COLO668 (cell line): ENCODE data around the gene PRM1.

Experiments used
- DNase-seq: peaks from one replicate; lab custom pipeline; 2025; ENCODE audit not compliant: unreplicated experiment; lab: John Stamatoyannopoulos, UW

The PRM1 gene

GRCh38 chr16:11280616-11281522 is at the start of gene PRM1:
PRM1 (minus strand) TSS chr16:11281330; CDS start chr16:11281238, 92 bp downstream.
- DNase-seq, result no peak

GRCh38 chr16:11330526-11331237 is 49.6 kb upstream of the PRM1 start:
- no peak for DNase-seq

- no peak for DNase-seq
Observed at GRCh38 chr16:11329891-11330290, 48.8 kb upstream of the PRM1 start.

- no peak for DNase-seq
Observed at GRCh38 chr16:11329071-11329491, 48.0 kb upstream of the PRM1 start.

- no peak for DNase-seq
Observed at GRCh38 chr16:11328172-11329070, 47.3 kb upstream of the PRM1 start.

GRCh38 chr16:11327277-11328171 is 46.4 kb upstream of the PRM1 start:
- DNase-seq, result no peak

GRCh38 chr16:11326737-11327276 is 45.7 kb upstream of the PRM1 start:
- no peak for DNase-seq

- no peak for DNase-seq
Observed at GRCh38 chr16:11326084-11326736, 45.1 kb upstream of the PRM1 start.

- DNase-seq, result no peak
Observed at GRCh38 chr16:11325404-11326083, 44.4 kb upstream of the PRM1 start.

GRCh38 chr16:11323551-11324336 is 42.6 kb upstream of the PRM1 start:
- DNase-seq, result no peak

- DNase-seq, result no peak
Observed at GRCh38 chr16:11322823-11323222, 41.7 kb upstream of the PRM1 start.

- DNase-seq, result no peak
Observed at GRCh38 chr16:11321662-11322061, 40.5 kb upstream of the PRM1 start.

- peak; percentile 45 for DNase-seq
Observed at GRCh38 chr16:11320170-11320569, 39.0 kb upstream of the PRM1 start.

- peak; percentile 56 for DNase-seq
Observed at GRCh38 chr16:11319529-11320146, 38.5 kb upstream of the PRM1 start.

- DNase-seq, result no peak
Observed at GRCh38 chr16:11318817-11319216, 37.7 kb upstream of the PRM1 start.

- DNase-seq, result no peak
Observed at GRCh38 chr16:11316331-11317015, 35.3 kb upstream of the PRM1 start.

- DNase-seq, result no peak
Observed at GRCh38 chr16:11315510-11315909, 34.4 kb upstream of the PRM1 start.
